Stomach (tissue), 4 donors: ENCODE measurements around the gene ABAT.

Experiments used
- POLR2A ChIP-seq, 4 donors: fragments of 450-650 bp; IDR thresholded peaks; one replicate each; pipeline ENCODE4 v1.6.1; 2016; ENCODE audit warnings: antibody characterized with exemption in 4 of 4, control low read depth in 2 of 4, mild to moderate bottlenecking in 1 of 4, moderate library complexity in 1 of 4
- POLR2AphosphoS5 ChIP-seq, 3 donors: sonication (generic); formaldehyde crosslinking; IDR thresholded peaks; one replicate each; pipeline ENCODE4 v1.6.1; 2016; ENCODE audit warnings: antibody characterized with exemption in 3 of 3

- TF ChIP-seq POLR2AphosphoS5 (IDR thresholded peaks at IDR 0.05) (no peak), POLR2A (IDR thresholded peaks at IDR 0.05) (no peak)
These were observed 65.7 kb downstream of the ABAT start for GRCh38 chr16:8739989-8740704.
